ENCODE measurements around the gene CD247. TPM values are rescaled to one million over a fixed set of nuclear protein-coding genes. Genes with fewer than 3 reads are reported as not detected.

The CD247 gene
- total and polyA plus RNA-seq, 2 of the 4 experiments (the other 2 are of a cell fraction) = not detected

DNA sequence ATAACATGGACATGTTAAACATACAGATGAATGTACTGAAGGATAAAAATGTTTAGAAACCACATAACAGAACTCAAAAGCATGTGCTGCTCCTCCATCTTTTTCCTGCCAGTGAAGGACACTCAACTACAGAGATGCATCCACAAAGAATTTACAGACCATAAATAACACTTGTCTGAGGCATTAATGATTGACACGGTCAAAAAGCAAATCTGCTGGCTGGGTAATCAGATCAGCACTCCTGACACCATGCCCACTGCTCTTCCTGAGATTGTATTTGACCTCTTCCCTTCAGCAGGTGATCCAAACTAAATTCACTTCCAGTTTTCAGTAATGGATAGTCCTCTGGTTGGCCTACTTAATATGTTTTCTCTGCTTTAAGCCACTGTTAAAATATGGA is 28.6 kb upstream of the CD247 start:
- H3K56ac ChIP-seq (ENCODE audit: extremely low read depth, insufficient read depth, low read length) = no peak overlapping the region
- ChIA-PET CTCF (interaction anchor here (0.6 kb wide), 1 partner anchor 1156 kb away, joined by 3 read pairs; no protein-coding TSS in a partner anchor), POLR2A (ENCODE audit: unreplicated experiment) (no interaction called here)
- H3K4me1 ChIP-seq (ENCODE audit: control insufficient read depth, insufficient read depth, low read length) = peaks cover 3% of the 10 kb centered on the region; the same call in 1 of the 2 replicates
- H3K4me2 ChIP-seq (ENCODE audit: low read depth, low read length) = no peak overlapping the region
- TF ChIP-seq RAD21 (IDR thresholded peaks at IDR 0.05; ENCODE audit: low read length) (no peak), FOS (IDR thresholded peaks at IDR 0.05; ENCODE audit: low read depth, low read length) (no peak), MXI1 (IDR thresholded peaks at IDR 0.05; ENCODE audit: borderline replicate concordance, low read depth, low read length) (no peak)
- TF ChIP-seq, protein P1, sequence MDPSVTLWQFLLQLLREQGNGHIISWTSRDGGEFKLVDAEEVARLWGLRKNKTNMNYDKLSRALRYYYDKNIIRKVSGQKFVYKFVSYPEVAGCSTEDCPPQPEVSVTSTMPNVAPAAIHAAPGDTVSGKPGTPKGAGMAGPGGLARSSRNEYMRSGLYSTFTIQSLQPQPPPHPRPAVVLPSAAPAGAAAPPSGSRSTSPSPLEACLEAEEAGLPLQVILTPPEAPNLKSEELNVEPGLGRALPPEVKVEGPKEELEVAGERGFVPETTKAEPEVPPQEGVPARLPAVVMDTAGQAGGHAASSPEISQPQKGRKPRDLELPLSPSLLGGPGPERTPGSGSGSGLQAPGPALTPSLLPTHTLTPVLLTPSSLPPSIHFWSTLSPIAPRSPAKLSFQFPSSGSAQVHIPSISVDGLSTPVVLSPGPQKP (IDR thresholded peaks at IDR 0.05; ENCODE audit: borderline replicate concordance, low read depth, low read length) = no peak
- ATAC-seq (ENCODE audit: low read depth) (no peak), DNase-seq (no peak)
- H2BK15ac ChIP-seq (ENCODE audit: low read depth, low read length) = no peak overlapping the region
- H3K79me1 ChIP-seq (ENCODE audit: low read depth in 1 of 2, low read length in 2 of 2) = no peaks in the 10 kb centered on the region
- H4K20me1 ChIP-seq (ENCODE audit: insufficient read depth, low read length) = no peaks in the 10 kb centered on the region
- H2AK9ac ChIP-seq (replicated peaks; ENCODE audit: low read depth, low read length, poor library complexity) = no peak overlapping the region
- intact Hi-C loops (cut with micrococcal nuclease) (no loop called here), in situ Hi-C loops (cut with MboI; ENCODE audit: low sequenced_read_pairs) (no loop called here), dilution Hi-C loops (cut with HindIII; ENCODE audit: low sequenced_read_pairs, unreplicated experiment) (no loop called here)
- H3K9ac ChIP-seq (ENCODE audit: low read depth, low read length) = no peak overlapping the region
- no peak overlapping the region for H3K18ac ChIP-seq (ENCODE audit: low read depth, low read length)
- no peak overlapping the region for H2BK120ac ChIP-seq (ENCODE audit: low read depth, low read length)
- H2BK20ac ChIP-seq (ENCODE audit: low read depth, low read length) = no peak overlapping the region
- no peak overlapping the region for H2BK5ac ChIP-seq (ENCODE audit: low read depth, low read length, poor library complexity, severe bottlenecking)
- peaks cover 2% of the 10 kb centered on the region; the same call in 1 of the 2 replicates for H3K27me3 ChIP-seq (ENCODE audit: control insufficient read depth, insufficient read depth, low read length)
- no peak overlapping the region for H3K27ac ChIP-seq (ENCODE audit: insufficient read depth, low read length)
- no peak overlapping the region for H3K4me3 ChIP-seq (ENCODE audit: insufficient read depth, low read depth, low read length)
- no peak overlapping the region for H4K8ac ChIP-seq (ENCODE audit: low read depth in 2 of 2, low read length in 2 of 2)
- 0 out of 2 replicates have a peak, but pooled peaks cover 1% of the 10 kb centered on the region for H3K36me3 ChIP-seq (ENCODE audit: control insufficient read depth, insufficient read depth, low read length)
- no peak overlapping the region for H4K91ac ChIP-seq (ENCODE audit: insufficient read depth, low read depth, low read length)
- BruUV-seq (replicated peaks) = no TSS peak
- no peaks in the 10 kb centered on the region for H3K9me1 ChIP-seq (ENCODE audit: insufficient read depth, low read length)
- no peak overlapping the region for H3K14ac ChIP-seq (replicated peaks; ENCODE audit: low read depth, low read length)
- no peak overlapping the region for H3K23ac ChIP-seq (ENCODE audit: low read depth, low read length)
- no peak overlapping the region for H4K5ac ChIP-seq (ENCODE audit: low read depth, low read length)
- no peak overlapping the region for H2AK5ac ChIP-seq (ENCODE audit: low read depth, low read length)
- H3K9me3 ChIP-seq (ENCODE audit: control insufficient read depth, insufficient read depth, low read length) = no peaks in the 10 kb centered on the region
- WGBS, 2 experiments (ENCODE audit: extremely low coverage in 2 of 2, insufficient read length in 1 of 2) = no CpG with 5 or more reads among the region's 1 CpG
- no peak overlapping the region for H2AFZ ChIP-seq (replicated peaks; ENCODE audit: low read length, poor library complexity)
- H3K4ac ChIP-seq (ENCODE audit: low read depth, low read length) = no peak overlapping the region
